ENCODE measurements around the gene MIPOL1.

Gene MIPOL1

DNA sequence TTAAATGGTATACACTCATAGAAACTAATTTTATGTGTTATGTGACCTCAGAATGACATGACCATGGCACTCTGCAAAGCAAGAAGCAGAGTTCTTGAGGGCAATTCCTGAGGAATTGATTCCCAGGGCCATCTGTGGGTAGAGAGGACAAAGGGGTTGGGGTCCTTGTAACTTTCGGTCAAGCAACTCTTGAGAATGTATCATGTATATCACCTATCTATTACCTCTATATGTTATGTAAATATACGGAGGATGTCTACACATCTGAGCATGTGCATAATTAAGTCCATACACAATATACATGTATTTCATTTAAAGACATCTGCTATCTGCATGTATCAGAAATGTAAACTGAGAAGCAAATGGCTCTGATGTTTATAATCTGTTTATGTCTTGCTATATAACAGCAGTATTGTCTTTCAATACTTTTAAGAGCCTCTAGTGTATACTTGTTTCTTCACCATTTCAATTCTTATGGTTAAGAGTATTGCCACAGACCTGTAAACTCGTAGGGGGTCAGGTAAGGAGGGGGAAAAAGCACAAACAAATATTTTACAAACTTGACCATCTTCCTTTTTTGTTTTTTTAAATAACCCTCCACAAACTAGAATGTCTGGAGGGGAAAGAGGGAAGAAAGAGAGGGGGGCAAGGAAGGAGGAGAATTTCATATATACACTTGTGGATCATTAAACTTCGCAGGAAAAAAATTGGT is 392.8 kb downstream of the MIPOL1 start:
- DNase-seq: no peak

- no peak for DNase-seq
Measured at GRCh38 chr14:37591311-37591940, 393.7 kb downstream of the MIPOL1 start.

DNA sequence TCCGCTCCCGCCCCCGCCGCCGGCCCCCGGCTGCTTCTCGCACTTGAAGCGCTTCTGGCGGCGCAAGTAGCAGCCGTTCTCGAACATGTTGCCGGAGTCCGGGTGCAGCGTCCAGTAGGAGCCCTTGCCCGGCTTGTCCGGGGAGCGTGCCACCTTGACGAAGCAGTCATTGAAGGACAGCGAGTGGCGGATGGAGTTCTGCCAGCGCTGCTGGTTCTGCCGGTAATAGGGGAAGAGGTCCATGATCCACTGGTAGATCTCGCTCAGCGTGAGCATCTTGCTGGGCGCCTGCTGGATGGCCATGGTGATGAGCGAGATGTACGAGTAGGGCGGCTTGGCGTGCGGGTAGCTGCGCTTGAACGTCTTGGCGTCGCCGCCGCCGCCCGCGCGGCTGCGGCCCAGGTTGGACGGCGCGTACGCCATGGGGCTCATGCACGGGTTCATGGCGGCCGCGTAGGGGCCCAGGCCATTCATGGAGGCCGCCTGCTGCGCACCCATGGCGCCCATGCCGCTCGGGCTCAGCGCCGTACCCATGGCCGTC is 394.3 kb downstream of the MIPOL1 start:
- no peak for DNase-seq

- no peak for DNase-seq
Measured at GRCh38 chr14:37592482-37593408, 395.0 kb downstream of the MIPOL1 start.

- DNase-seq: no peak
Measured at GRCh38 chr14:37593511-37594237, 395.9 kb downstream of the MIPOL1 start.

DNA sequence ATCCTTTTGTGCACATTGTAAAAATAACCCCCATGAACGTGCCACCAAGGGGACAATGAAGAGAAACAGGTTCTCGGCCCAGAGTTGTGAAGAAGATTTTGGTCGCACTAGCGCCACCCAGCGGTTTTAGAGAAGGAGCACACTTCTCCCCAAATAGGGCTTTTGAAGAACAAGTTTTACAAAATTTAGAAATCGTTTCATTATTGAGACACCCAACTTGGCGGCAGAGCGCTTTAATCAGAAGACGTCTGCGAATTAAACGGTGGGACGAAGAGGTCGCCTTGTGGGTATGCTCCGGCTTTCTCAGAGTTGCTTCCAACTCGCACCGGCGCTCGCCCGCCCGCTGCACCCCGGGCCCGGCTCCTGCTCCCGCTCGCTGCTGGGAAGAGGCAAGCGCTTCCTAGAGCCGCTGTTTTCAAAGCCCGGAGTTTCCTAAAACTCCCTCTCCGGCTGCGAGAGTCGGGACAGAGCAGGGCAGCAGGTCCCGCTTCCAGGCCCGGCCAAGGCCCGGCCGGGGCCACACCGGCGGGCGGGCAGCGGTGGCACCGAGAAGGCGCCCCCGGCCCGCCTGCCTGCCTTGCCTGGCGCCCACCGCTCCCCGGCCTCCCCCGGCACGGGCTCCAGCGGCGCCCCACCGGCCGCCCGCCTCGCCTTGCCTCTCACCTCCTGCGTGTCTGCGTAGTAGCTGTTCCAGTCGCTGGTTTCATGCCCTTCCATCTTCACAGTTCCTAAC is 396.7 kb downstream of the MIPOL1 start:
- DNase-seq: no peak

- no peak for DNase-seq
Measured at GRCh38 chr14:37594971-37595808, 397.5 kb downstream of the MIPOL1 start, which contains the start of the genes FOXA1 and TTC6. FOXA1 (minus strand) TSS chr14:37595249; CDS start chr14:37594972, 277 bp downstream. TTC6 (plus strand) TSS chr14:37595629; CDS start chr14:37622065, 26,436 bp downstream.

DNA sequence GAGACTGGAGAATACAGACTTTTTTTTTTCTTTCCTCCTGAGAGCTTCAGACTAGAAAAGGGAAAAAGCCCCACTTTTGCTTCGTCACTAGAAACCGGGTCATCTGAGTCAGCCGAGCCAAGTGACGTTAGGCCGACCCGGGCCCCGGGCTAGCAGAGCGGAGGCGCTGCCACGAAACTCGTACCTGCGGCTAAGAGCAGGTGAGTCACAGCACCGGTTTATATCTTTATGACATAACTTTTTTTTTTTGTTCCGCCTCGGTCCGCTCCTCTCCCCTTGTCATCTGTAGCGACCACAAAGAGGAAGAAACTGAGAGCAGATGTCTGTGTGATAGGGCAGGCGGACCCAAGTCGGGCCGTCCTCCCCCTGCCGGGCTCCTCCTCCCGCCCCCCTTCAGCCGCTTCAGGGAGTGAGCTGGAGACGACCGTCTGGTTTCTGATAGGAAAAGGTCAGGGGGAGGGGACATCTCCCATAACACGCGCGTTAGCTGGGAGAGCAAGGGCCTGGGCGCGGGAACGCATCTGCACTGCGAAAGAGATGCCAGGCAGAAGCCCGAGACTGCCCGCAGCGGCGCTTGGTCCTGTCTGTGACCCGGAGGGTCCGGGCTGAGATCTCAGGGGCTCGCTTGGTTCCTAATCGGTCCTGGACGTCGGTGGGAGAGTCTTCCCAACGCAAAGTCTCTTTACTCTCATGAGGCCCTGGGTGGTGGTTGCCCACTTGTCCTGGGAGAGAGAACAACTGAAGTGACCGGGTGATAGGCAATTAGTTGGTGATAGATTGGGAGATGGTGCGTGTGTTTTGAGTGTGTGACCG is 398.3 kb downstream of the MIPOL1 start:
- no peak for DNase-seq

- DNase-seq: no peak
Measured at GRCh38 chr14:37596790-37597472, 399.2 kb downstream of the MIPOL1 start.

- DNase-seq: no peak
Measured at GRCh38 chr14:37597538-37597913, 399.8 kb downstream of the MIPOL1 start.

DNA sequence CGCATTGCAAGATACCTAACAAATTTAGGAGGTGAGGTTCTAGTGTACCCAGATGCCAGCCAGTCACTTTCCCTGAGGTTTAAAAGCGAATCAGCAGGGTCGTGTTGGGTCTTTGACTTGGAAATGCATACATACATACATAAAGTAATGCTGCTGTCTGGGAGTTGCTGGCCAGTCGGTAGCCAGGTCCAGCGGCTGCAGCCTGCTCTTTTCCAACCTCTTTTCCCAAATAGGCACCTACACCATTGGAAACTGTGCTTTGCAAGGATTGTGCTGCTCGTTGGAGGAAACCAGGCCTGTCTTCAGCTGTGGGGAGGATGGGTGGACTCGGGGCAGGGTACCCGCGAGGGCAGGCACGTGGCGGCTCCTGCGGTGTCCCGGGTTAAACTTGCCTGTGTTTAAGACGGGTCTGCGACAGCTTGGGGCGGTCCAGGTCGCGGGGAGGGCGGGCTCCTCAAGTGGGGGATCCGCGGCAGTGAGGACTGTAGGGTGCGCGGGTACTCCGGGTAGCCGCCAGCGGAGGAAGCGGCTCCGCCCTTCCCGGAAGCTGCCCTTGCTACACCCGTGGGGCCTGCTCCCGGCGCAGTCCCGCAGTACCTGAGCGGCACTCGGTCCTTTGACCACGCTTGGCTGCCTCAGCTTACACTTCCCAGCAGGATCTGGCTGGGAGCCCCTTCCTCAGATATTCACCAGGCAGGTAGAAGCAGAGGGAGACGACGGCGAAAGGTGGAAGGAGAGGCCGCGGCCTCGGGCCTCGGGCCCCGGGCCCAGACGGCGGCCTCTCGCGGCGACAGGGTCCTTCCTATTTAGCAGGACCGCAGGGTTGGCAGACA is 400.4 kb downstream of the MIPOL1 start:
- DNase-seq: no peak

DNA sequence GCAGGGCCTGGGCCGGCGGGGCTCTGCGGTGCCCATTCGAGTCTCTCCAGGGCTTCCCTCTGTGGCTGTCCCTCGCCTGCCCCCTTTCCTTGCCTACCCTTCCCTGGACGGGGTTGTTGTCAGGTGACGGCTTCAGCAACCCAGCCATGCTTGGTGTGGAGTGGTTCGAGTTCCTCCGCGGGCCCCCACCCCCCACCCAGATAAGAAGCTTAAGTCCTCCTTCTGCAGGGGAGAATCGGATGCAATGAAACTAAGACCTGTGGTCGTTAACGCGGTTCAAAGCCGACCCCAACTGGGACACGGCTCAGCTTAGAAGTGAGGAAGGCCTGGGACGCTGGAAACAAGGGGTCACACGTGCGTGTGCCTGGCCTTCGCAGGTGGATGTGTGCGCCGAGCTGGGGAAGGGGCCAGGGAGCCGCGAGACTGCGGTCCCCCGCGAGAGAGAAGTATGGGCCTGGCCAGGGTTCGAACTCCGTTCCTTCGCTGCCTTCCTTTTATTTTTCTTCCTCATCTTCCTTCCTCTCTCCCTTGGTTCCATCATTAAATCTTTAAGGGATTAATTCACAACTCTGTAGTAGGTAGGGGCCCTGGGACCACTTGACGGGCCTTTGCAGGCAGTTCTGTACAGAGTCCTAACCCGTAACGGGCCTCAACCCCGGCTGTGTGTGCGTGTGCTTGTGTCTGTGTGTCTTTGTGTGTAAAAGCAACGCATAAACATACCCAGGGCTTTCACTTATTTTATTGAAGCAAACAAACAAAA is 401.2 kb downstream of the MIPOL1 start:
- DNase-seq: no peak

- no peak for DNase-seq
Measured at GRCh38 chr14:37599507-37600368, 402.0 kb downstream of the MIPOL1 start.

GRCh38 chr14:37600880-37601741 is 403.4 kb downstream of the MIPOL1 start:
- DNase-seq: no peak

- DNase-seq: no peak
Measured at GRCh38 chr14:37601865-37602264, 404.1 kb downstream of the MIPOL1 start.
